GM12878 (cell line): Measurements from ENCODE around the gene TTC22. TPM values are rescaled to one million over a fixed set of nuclear protein-coding genes. Genes with fewer than 3 reads are reported as not detected.

Experiments
- ATAC-seq: fragments of 200-7000 bp; cut with Tn5 transposase; 3 replicates; pipeline ENCODE4 v1.9.1; 2020; ENCODE audit warnings: mild to moderate bottlenecking, moderate library complexity
- BruUV-seq: library from RNA; stranded (reverse); fragments of 400-500 nt; replicated peaks from 2 replicates; lab custom pipeline; 2021; lab: Mats Ljungman, UMichigan
- CTCF ChIA-PET: fragments of 300-600 bp; sonication (Branson Sonifier 250); formaldehyde crosslinking; extraction: SDS; loops from one replicate; lab custom pipeline; 2021; ENCODE audit warnings: inconsistent platforms; lab: Yijun Ruan, JAX
- POLR2A ChIA-PET: fragments of 350-600 bp; formaldehyde crosslinking; extraction: SDS; loops from one replicate; lab custom pipeline; 2021; ENCODE audit warnings: inconsistent platforms; lab: Charles Lee
- RAD21 ChIA-PET: fragments of 300-600 bp; sonication (Branson Sonifier 250); formaldehyde crosslinking; loops from one replicate; lab custom pipeline; 2023; ENCODE audit warnings: antibody characterized with exemption; ENCODE audit not compliant: unreplicated experiment; lab: Charles Lee
- SMC1A ChIA-PET: fragments of 300-600 bp; sonication (Branson Sonifier 250); formaldehyde crosslinking; loops from one replicate; lab custom pipeline; 2023; ENCODE audit not compliant: unreplicated experiment, uncharacterized antibody; lab: Charles Lee
- DNase-seq: peaks from one replicate; pipeline ENCODE4 v3.0.0-alpha.2; 2011; ENCODE audit warnings: low read depth, low spot score
- FAIRE-seq: peaks from 3 replicates; lab custom pipeline; 2011; peaks lifted over from hg19 to GRCh38; lab: Jason Lieb, UNC
- H2AFZ ChIP-seq: 2 replicates; pipeline ENCODE4 v1.6.0; 2011; ENCODE audit warnings: low read depth, low read length, control low read depth; ENCODE audit not compliant: control insufficient read depth
- H3K27ac ChIP-seq: 2 replicates; pipeline ENCODE4 v1.5.1; 2011; ENCODE audit warnings: control low read depth; ENCODE audit not compliant: control insufficient read depth, insufficient read depth
- H3K27me3 ChIP-seq, 2 experiments: replicated peaks in 1 of 2; 2 replicates each; pipeline versions ENCODE4 v1.6.0 to v1.6.1; 2011; ENCODE audit warnings: low read length in 1 of 2; ENCODE audit not compliant: control insufficient read depth in 2 of 2, insufficient read depth in 2 of 2
- H3K36me3 ChIP-seq, 2 experiments: 2 replicates each; pipeline ENCODE4 v1.5.1; 2011; ENCODE audit warnings: low read length in 1 of 2; ENCODE audit not compliant: control insufficient read depth in 2 of 2, insufficient read depth in 2 of 2
- H3K4me1 ChIP-seq: 2 replicates; pipeline ENCODE4 v1.6.1; 2011; ENCODE audit warnings: mild to moderate bottlenecking, low read length, moderate library complexity, mixed read lengths; ENCODE audit not compliant: control insufficient read depth, insufficient read depth
- H3K4me2 ChIP-seq: 2 replicates; pipeline ENCODE4 v1.6.0; 2011; ENCODE audit warnings: control low read depth; ENCODE audit not compliant: control insufficient read depth, insufficient read depth
- H3K4me3 ChIP-seq: fragments of 200-600 bp; sonication (generic); 2 replicates; pipeline ENCODE4 v1.5.1; 2016
- H3K79me2 ChIP-seq: 2 replicates; pipeline ENCODE4 v1.6.0; 2011; ENCODE audit warnings: low read length; ENCODE audit not compliant: control insufficient read depth, insufficient read depth
- H3K9ac ChIP-seq: 2 replicates; pipeline ENCODE4 v1.8.0; 2011; ENCODE audit warnings: low read length, control low read depth, mixed read lengths; ENCODE audit not compliant: control insufficient read depth, insufficient read depth
- H3K9me3 ChIP-seq: replicated peaks from 3 replicates; pipeline ENCODE4 v1.5.1; 2011; ENCODE audit warnings: mild to moderate bottlenecking, low read length; ENCODE audit not compliant: control insufficient read depth, insufficient read depth
- H4K20me1 ChIP-seq: 2 replicates; pipeline ENCODE4 v1.6.0; 2011; ENCODE audit not compliant: control insufficient read depth, insufficient read depth
- BCLAF1 ChIP-seq: fragments of 450-650 bp; IDR thresholded peaks from 2 replicates; pipeline ENCODE4 v1.6.1; 2017; ENCODE audit warnings: antibody characterized with exemption, mild to moderate bottlenecking, moderate library complexity
- CREB1 ChIP-seq: IDR thresholded peaks from 2 replicates; pipeline ENCODE4 v1.6.1; 2012; ENCODE audit warnings: low read depth, mild to moderate bottlenecking, inconsistent platforms
- KDM1A ChIP-seq: fragments of 200-600 bp; sonication (generic); IDR thresholded peaks from 2 replicates; pipeline ENCODE4 v1.6.1; 2016; ENCODE audit warnings: borderline replicate concordance
- SUPT20H ChIP-seq: IDR thresholded peaks from 2 replicates; pipeline ENCODE4 v1.6.1; 2011; ENCODE audit warnings: low read depth, mild to moderate bottlenecking, low read length, moderate library complexity, borderline replicate concordance; ENCODE audit not compliant: control insufficient read depth
- TARDBP ChIP-seq: IDR thresholded peaks from 2 replicates; pipeline ENCODE4 v1.6.1; 2016; ENCODE audit warnings: borderline replicate concordance
- ZBTB40 ChIP-seq: fragments of 450-650 bp; IDR thresholded peaks from 2 replicates; pipeline ENCODE4 v1.6.1; 2016; ENCODE audit warnings: mild to moderate bottlenecking, moderate library complexity, borderline replicate concordance
- ZNF687 ChIP-seq: fragments of 450-650 bp; IDR thresholded peaks from 2 replicates; pipeline ENCODE4 v1.6.1; 2017; ENCODE audit warnings: mild to moderate bottlenecking, moderate library complexity
- WGBS: methylation state at CpG from one replicate; pipeline ENCODE4 v1.1.6; 2016; ENCODE audit warnings: low lambda C conversion rate; ENCODE audit not compliant: insufficient replicate concordance, insufficient coverage; ENCODE audit errors: missing lambda C conversion rate; 5-methylcytosine and 5-hydroxymethylcytosine counted together
- in situ Hi-C: fragments of 300-500 bp; cut with MboI; formaldehyde crosslinking; loops from 9 replicates; pipeline ENCODE4 v1.14.3; 2018; ENCODE audit warnings: mixed read lengths
- intact Hi-C: fragments of 100-400 bp; cut with micrococcal nuclease; formaldehyde crosslinking; loops from one replicate; pipeline ENCODE4 v1.14.2; 2022; ENCODE audit not compliant: unreplicated experiment
- polyA plus RNA-seq, 11 experiments: library from polyadenylated mRNA; depleted of rRNA in 4 of 11; unstranded in 6 of 11; stranded (reverse) in 5 of 11; fragments of >200 nt; fragmentation: Nextera tagmentation in 4 of 11; fragmentation: Illumina TruSeq in 1 of 11; extraction: Ambion mirVana in 4 of 11; extraction: Trizol in 1 of 11; gene quantifications; 1 replicate in 1 of 11; 2 replicates in 10 of 11; pipeline versions ENCODE4 v1.2.1 to v1.2.3, GENCODE V29; 2011 to 2016; ENCODE audit warnings: inconsistent platforms in 2 of 11, missing spikeins in 2 of 11, low read depth in 1 of 11
- total RNA-seq, 4 experiments: library from RNA; depleted of rRNA in 3 of 4; stranded (reverse); fragments of >200 nt in 3 of 4; fragmentation: Illumina TruSeq in 1 of 4; extraction: Trizol in 1 of 4; gene quantifications; 2 replicates each; pipeline versions ENCODE4 v1.2.1 to v1.2.3, GENCODE V29; 2013 to 2021
- TF ChIP-seq, protein P1 (sequence below): IDR thresholded peaks from 2 replicates; pipeline ENCODE4 v1.6.1; 2011; ENCODE audit warnings: borderline replicate concordance, low read depth, mild to moderate bottlenecking, moderate library complexity, mixed read lengths, low read length; ENCODE audit not compliant: insufficient read depth; ENCODE audit errors: extremely low read length

The TTC22 gene
- total and polyA plus RNA-seq, 10 of the 15 experiments (the other 5 are each of a cell fraction or from before 2014, with no cell fraction given), result 0.64 to 5.1 (median 1.9) TPM

DNA sequence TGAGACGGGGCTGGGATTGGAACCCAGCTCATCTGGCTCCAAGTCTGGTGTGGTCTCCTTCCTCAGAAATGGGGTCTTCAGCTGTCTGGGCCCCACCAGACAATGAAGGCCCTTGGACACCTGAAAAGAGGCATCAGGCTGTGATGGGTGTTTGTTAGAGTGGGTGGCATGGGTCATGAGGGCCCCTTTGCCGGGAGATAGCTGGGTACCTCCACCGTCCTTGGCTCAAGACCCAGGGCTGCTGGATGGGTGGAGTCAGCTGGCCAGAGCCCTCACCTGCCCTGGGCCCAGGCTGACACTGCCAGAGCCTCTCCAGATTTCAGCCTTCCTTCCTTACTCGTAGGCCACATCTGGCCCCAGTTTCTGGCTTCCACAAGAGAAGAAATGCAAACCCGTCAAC is 13.4 kb upstream of the TTC22 start:
- DNase-seq, result no peak
- H4K20me1 ChIP-seq, result no peaks in the 10 kb centered on the region
- H3K4me1 ChIP-seq, result peaks cover 13% of the 10 kb centered on the region
- no peak overlapping the region for H3K4me2 ChIP-seq
- H2AFZ ChIP-seq, result no peak overlapping the region
- 86% methylated on average over 5 of the region's 5 CpGs for WGBS
- ChIA-PET RAD21 (interaction anchor here (2.7 kb wide), 1 partner anchor 13 kb away, joined by 11 read pairs; the partner anchor contains the start of gene TTC22), CTCF (interaction anchor here (1.0 to 7.6 kb wide), 2 partner anchors 14 to 151 kb away, joined by 3 to 44 read pairs; partner anchors contain the start of gene TTC22), POLR2A (no interaction called here), SMC1A (interaction anchor here (1.3 to 1.5 kb wide), 2 partner anchors 13 to 45 kb away, joined by 4 read pairs; partner anchors contain the start of gene TTC22)
- H3K79me2 ChIP-seq, result no peaks in the 10 kb centered on the region
- no peak overlapping the region for H3K27ac ChIP-seq
- no peaks in the 10 kb centered on the region for H3K27me3 ChIP-seq
- intact Hi-C loops, result loop anchor here (5.0 kb wide), 4 partner anchors 312 to 632 kb away; partner anchors contain the start of gene SSBP3
- no peaks in the 10 kb centered on the region for H3K9me3 ChIP-seq
- BruUV-seq, result no TSS peak
- H3K9ac ChIP-seq, result no peak overlapping the region
- H3K4me3 ChIP-seq, result no peak overlapping the region
- in situ Hi-C loops, result loop anchor here (5.0 kb wide), 1 partner anchor 147 kb away; no protein-coding TSS in a partner anchor
- no peak for FAIRE-seq
- ATAC-seq, result no peak
- H3K36me3 ChIP-seq, result no peaks in the 10 kb centered on the region
- TF ChIP-seq TARDBP (no peak), SUPT20H (no peak), BCLAF1 (no peak), ZBTB40 (no peak), KDM1A (no peak), ZNF687 (no peak), CREB1 (no peak)
- TF ChIP-seq, protein P1, sequence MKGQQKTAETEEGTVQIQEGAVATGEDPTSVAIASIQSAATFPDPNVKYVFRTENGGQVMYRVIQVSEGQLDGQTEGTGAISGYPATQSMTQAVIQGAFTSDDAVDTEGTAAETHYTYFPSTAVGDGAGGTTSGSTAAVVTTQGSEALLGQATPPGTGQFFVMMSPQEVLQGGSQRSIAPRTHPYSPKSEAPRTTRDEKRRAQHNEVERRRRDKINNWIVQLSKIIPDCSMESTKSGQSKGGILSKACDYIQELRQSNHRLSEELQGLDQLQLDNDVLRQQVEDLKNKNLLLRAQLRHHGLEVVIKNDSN, result no peak
